ENCODE results near the gene PRDM16.

Gene PRDM16

DNA sequence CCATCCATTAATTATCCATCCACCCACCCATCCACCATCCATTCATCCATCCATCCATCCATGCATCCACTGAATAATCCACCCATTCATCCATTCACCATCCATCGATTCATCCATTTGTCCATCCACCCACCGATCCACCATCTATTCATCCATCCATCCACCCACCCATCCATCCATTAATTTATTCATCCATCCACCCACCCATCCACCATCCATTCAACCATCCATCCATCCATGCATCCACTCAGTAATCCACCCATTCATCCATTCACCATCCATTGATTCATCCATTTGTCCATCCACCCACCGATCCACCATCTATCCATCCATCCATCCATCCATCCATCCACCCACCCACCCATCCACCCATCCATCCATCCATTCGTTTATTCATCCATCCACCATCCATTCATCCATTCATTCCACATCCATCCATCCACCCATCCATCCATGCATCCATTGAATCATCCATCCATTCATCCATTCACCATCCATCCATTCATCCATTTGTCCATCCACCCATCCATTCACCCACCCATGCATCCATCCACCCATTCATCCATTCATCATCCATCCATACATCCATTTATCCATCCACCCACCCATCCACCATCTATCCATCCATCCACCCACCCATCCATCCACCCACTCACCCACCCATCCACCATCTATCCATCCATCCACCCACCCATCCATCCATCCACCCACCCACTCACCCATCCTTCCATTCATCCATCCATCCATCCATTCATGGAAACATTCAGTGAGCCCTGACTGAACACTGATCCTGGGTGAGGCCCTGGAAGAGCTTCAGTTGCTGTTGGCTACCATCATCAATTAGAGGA, 302.1 kb downstream of the PRDM16 start:
- in situ Hi-C loops (cut with MboI; ENCODE audit: low sequenced_read_pairs, unreplicated experiment): no loop called here
- TF ChIP-seq, protein P1, sequence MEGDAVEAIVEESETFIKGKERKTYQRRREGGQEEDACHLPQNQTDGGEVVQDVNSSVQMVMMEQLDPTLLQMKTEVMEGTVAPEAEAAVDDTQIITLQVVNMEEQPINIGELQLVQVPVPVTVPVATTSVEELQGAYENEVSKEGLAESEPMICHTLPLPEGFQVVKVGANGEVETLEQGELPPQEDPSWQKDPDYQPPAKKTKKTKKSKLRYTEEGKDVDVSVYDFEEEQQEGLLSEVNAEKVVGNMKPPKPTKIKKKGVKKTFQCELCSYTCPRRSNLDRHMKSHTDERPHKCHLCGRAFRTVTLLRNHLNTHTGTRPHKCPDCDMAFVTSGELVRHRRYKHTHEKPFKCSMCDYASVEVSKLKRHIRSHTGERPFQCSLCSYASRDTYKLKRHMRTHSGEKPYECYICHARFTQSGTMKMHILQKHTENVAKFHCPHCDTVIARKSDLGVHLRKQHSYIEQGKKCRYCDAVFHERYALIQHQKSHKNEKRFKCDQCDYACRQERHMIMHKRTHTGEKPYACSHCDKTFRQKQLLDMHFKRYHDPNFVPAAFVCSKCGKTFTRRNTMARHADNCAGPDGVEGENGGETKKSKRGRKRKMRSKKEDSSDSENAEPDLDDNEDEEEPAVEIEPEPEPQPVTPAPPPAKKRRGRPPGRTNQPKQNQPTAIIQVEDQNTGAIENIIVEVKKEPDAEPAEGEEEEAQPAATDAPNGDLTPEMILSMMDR (IDR thresholded peaks at IDR 0.05; ENCODE audit: borderline replicate concordance, control extremely low read depth, extremely low read depth, insufficient read depth, missing control alignments): no peak
- no peak for DNase-seq (ENCODE audit: low spot score)

- in situ Hi-C loops (cut with MboI; ENCODE audit: low sequenced_read_pairs, unreplicated experiment): no loop called here
- TF ChIP-seq, protein P1 (IDR thresholded peaks at IDR 0.05; ENCODE audit: borderline replicate concordance, control extremely low read depth, extremely low read depth, insufficient read depth, missing control alignments): no peak
- no peak for DNase-seq (ENCODE audit: low spot score)
Measured at GRCh38 chr1:3372317-3372716, 303.3 kb downstream of the PRDM16 start.

GRCh38 chr1:3373175-3373574, 304.2 kb downstream of the PRDM16 start:
- in situ Hi-C loops (cut with MboI; ENCODE audit: low sequenced_read_pairs, unreplicated experiment): no loop called here
- no peak for DNase-seq (ENCODE audit: low spot score)
- TF ChIP-seq, protein P1 (IDR thresholded peaks at IDR 0.05; ENCODE audit: borderline replicate concordance, control extremely low read depth, extremely low read depth, insufficient read depth, missing control alignments): no peak

DNA sequence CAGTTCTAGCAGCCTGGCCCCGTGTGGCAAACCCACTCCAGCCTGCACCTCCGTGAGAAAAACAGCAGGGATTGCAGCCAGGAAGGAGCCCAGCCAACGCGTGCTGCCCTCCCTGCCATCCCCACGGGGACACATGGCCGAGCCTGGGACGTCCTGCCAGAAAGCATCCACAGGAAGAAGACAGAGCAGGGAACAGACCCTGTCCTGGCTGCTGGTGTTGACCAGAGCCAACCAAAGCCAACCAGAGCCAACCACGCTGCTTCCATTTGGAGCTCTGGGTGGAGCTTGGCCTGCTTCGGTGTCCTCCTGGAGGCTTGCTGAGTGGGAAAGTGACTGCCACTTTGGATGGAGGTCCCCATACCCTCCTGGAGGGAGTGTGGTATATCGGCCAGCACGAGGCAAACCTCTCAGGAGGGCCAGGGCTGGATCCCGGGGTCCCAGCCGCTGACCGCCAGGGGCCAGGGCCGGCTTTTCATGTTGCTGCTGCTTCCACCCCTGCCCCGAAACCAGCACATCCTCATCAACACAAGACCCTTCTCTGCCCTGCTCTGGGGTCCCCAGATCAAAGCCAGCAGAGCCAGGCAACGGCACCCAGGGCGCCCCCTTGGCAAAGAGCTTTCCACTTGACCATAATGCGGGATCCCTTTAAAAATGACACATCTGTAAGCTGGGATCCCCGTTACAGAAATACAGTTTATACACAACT, 304.9 kb downstream of the PRDM16 start:
- no peak for DNase-seq (ENCODE audit: low spot score)
- in situ Hi-C loops (cut with MboI; ENCODE audit: low sequenced_read_pairs, unreplicated experiment): no loop called here
- TF ChIP-seq, protein P1 (IDR thresholded peaks at IDR 0.05; ENCODE audit: borderline replicate concordance, control extremely low read depth, extremely low read depth, insufficient read depth, missing control alignments): no peak

GRCh38 chr1:3375245-3375644, 306.2 kb downstream of the PRDM16 start:
- DNase-seq (ENCODE audit: low spot score): no peak
- in situ Hi-C loops (cut with MboI; ENCODE audit: low sequenced_read_pairs, unreplicated experiment): no loop called here
- TF ChIP-seq, protein P1 (IDR thresholded peaks at IDR 0.05; ENCODE audit: borderline replicate concordance, control extremely low read depth, extremely low read depth, insufficient read depth, missing control alignments): no peak

GRCh38 chr1:3377166-3377565, 308.2 kb downstream of the PRDM16 start:
- TF ChIP-seq, protein P1 (IDR thresholded peaks at IDR 0.05; ENCODE audit: borderline replicate concordance, control extremely low read depth, extremely low read depth, insufficient read depth, missing control alignments): no peak
- in situ Hi-C loops (cut with MboI; ENCODE audit: low sequenced_read_pairs, unreplicated experiment): no loop called here
- DNase-seq (ENCODE audit: low spot score): no peak
